Measurements from ENCODE around the gene FAM20A.
A peak's percentile ranks its signal among the peaks of the same experiment; 100 is the strongest.
"Not testable (repeated sequence)": the region's sequence is repeated elsewhere in the genome, so short reads cannot be mapped to it uniquely, and the experiment has no call there.

The FAM20A gene

GRCh38 chr17:68518063-68518815 is 82.9 kb downstream of the FAM20A start:
- DNase-seq = no peak

- not testable (repeated sequence) for DNase-seq
Observed at GRCh38 chr17:68517605-68518004, 83.6 kb downstream of the FAM20A start.

- DNase-seq = no peak
Observed at GRCh38 chr17:68516732-68517131, 84.4 kb downstream of the FAM20A start.

GRCh38 chr17:68514831-68515635 is 86.1 kb downstream of the FAM20A start:
- no peak for DNase-seq

GRCh38 chr17:68513932-68514331 is 87.2 kb downstream of the FAM20A start:
- no peak for DNase-seq

GRCh38 chr17:68512960-68513474 is 88.2 kb downstream of the FAM20A start:
- no peak for DNase-seq

GRCh38 chr17:68512247-68512959 is 88.8 kb downstream of the FAM20A start, which contains the start of gene PRKAR1A:
PRKAR1A (plus strand) TSS chr17:68512430; CDS start chr17:68515400, 2,970 bp downstream.
- peak; percentile 95 for DNase-seq

GRCh38 chr17:68511671-68512246 is 89.4 kb downstream of the FAM20A start:
- DNase-seq = peak; percentile 83

- no peak for DNase-seq
Observed at GRCh38 chr17:68511254-68511670, 89.9 kb downstream of the FAM20A start.

- peak; percentile 53 for DNase-seq
Observed at GRCh38 chr17:68509141-68510057, 91.8 kb downstream of the FAM20A start.

- no peak for DNase-seq
Observed at GRCh38 chr17:68507576-68507975, 93.6 kb downstream of the FAM20A start.

GRCh38 chr17:68505951-68506350 is 95.2 kb downstream of the FAM20A start:
- DNase-seq = no peak

- no peak for DNase-seq
Observed at GRCh38 chr17:68501074-68501473, 100.1 kb downstream of the FAM20A start.

GRCh38 chr17:68499587-68499986 is 101.6 kb downstream of the FAM20A start:
- DNase-seq = no peak

- DNase-seq = no peak
Observed at GRCh38 chr17:68498479-68499326, 102.5 kb downstream of the FAM20A start.

- peak; percentile 59 for DNase-seq
Observed at GRCh38 chr17:68497885-68498319, 103.3 kb downstream of the FAM20A start.

GRCh38 chr17:68495081-68495480 is 106.1 kb downstream of the FAM20A start:
- no peak for DNase-seq

- not testable (repeated sequence) for DNase-seq
Observed at GRCh38 chr17:68492394-68493054, 108.6 kb downstream of the FAM20A start.

GRCh38 chr17:68491381-68492231 is 109.6 kb downstream of the FAM20A start:
- peak; percentile 56 for DNase-seq
